Measurements from ENCODE around the gene DYSF.

- TF ChIP-seq REST (IDR thresholded peaks at IDR 0.05; ENCODE audit: insufficient read depth in 1 of 2, low read depth in 2 of 2, low read length in 2 of 2) (no peak), POLR2AphosphoS5 (IDR thresholded peaks at IDR 0.05; ENCODE audit: low read depth, low read length) (no peak), TAF1 (IDR thresholded peaks at IDR 0.05; ENCODE audit: borderline replicate concordance, insufficient read depth, low read length) (no peak)
Observed at GRCh38 chr2:71548646-71549425, 95.5 kb downstream of the DYSF start.

Data from PFSK-1 (cell line).